ENCODE data around the gene CDC20B.
"Not testable (repeated sequence)": the region's sequence is repeated elsewhere in the genome, so short reads cannot be mapped to it uniquely, and the experiment has no call there.

Gene CDC20B

DNA sequence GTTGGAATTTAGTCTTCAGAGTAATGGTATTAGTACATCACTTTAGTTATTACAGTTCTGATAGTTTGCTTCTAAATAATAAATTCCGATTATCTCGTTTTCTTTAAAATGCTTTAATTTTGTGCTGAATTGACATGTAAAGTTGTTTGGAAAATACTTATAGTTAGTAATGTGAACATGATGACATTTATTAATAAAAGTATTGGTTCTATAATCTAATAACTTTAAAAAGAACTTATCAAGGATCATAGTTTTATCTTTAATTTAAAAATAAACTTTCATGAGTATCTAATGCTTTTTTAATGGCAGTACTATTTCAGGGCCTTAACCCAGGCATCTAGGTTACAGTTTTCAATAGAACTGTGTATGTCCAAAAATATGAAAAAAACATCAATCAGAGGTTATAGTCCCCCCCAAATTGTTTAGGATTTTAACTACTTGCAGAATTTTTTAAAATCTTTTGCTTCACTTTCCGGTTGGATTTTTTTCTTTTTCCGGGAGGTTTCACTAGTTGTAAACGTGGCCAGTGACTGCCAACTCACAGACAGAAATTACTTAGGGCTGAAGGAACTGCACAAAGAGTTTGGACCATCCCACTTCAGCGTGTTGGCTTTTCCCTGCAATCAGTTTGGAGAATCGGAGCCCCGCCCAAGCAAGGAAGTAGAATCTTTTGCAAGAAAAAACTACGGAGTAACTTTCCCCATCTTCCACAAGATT is 12.3 kb downstream of the CDC20B start:
- no peak for DNase-seq (ENCODE audit: low read depth)

DNA sequence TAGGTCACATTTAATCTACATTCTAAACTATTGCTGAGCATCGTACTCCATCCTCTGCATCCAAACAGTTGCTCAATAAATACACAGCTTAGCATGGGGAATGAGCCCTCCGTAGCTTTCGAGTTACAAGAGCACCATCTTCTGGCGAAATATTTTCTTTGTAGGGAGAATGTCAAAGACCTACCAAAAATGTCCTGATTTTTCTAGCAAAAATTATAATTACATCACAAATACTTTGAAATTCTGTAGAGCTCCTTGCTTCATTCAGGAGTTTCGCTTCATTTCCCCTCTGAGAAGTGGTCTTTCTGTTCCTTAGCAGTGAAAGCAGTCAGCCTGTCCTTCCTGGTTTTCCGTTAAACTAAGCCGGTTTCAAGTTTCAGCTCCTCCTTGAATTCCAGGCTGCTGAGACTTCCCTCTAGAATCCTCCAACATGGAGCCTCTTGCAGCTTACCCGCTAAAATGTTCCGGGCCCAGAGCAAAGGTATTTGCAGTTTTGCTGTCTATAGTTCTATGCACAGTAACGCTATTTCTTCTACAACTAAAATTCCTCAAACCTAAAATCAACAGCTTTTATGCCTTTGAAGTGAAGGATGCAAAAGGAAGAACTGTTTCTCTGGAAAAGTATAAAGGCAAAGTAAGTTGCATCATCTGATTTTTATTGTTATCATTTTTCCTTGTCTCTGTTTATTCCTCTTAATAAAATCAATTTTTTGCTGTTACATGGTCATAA is 13.0 kb downstream of the CDC20B start, which contains the start of gene GPX8:
GPX8 (plus strand) TSS at position 409 of the 730 bp plus-strand sequence; CDS start at position 431, 22 bp downstream.
- DNase-seq (ENCODE audit: low read depth), result no peak

DNA sequence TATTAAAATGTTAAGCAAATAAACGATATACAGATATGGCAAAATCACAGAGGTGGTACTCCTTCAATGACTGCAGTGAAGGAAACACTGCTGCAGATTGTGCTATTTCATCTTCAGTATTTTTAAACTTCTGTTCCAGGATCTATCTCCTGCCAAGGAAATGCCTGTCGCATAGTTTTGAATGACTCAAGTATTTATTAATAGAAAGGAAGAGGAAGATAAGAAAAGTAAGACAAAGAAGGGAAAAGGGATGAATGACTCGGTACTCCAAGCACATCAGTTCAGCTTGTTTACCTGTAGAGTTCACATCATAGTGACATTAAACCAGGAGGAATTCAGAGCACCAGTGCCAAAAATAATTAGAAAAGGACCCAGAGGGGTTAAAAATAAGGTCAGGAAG is 18.1 kb downstream of the CDC20B start:
- DNase-seq (ENCODE audit: low read depth), result no peak

DNA sequence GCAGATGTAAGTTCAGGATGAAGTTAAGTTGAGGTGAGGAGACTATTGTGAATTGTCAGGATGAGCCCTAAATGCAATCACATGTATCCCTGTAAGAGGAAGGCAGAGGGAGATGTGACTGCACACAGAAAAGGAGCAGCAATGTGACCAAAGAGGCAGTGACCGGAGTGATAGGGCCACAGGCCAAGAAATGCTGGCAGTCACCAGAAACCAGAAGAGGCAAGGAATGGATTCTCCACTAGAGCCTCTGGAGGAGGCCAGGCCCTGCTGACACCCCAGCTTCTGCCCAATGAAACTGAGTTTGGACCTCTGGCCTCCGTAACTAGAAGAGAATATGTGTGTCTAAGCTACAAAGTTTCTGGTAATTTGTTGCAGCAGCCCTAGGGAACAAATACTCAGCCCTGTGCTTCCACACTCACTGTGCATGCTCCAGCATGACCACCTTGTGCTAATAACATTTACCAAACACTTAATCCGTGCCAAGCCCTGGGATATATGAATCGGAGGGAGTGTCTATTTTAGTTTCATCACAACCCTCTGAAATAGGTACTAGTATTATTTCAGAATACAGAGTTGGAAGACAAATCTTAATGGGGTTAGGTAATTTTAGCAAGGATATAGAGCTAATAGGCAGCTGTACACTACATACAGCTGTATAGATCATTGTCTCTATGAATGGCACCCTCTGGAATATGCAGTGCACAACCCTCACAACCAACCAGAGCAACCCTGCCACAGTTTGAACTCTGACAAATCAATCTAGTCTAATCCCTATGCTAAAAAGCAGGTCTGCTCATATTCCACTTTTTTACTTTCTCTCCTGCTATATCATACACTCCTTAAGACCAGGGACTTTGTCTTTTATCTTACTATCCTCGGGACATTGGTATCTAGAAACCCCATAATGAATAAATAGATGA is 20.8 kb downstream of the CDC20B start:
- no peak for DNase-seq (ENCODE audit: low read depth)

GRCh38 chr5:55149308-55149795 is 23.6 kb downstream of the CDC20B start:
- DNase-seq (ENCODE audit: low read depth), result no peak

- peak; percentile 60 for DNase-seq (ENCODE audit: low read depth)
Measured at GRCh38 chr5:55146543-55147151, 26.3 kb downstream of the CDC20B start.

GRCh38 chr5:55146080-55146479 is 26.9 kb downstream of the CDC20B start:
- no peak for DNase-seq (ENCODE audit: low read depth)

DNA sequence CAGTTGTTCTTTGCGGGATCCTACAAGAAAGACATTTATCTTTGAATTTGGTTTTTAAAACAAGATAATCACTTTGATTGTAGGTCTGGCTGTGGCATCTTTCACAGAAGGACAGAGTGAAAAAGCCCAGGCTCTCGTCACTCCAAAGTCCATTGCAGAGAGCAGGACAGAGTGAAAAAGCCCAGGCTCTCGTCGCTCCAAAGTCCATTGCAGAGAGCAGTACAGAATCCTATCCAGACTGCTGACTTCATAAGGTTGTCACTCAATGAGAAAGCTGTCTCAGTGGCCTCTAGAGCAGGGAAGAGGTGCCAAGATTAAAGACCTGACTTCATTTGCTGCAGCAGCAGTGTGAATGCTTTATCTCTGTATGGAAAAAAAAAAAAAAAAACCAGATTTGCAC is 29.4 kb downstream of the CDC20B start:
- DNase-seq (ENCODE audit: low read depth), result no peak

- DNase-seq (ENCODE audit: low read depth), result no peak
Measured at GRCh38 chr5:55141945-55142690, 30.9 kb downstream of the CDC20B start.

- DNase-seq (ENCODE audit: low read depth), result no peak
Measured at GRCh38 chr5:55140908-55141665, 31.9 kb downstream of the CDC20B start.

- no peak for DNase-seq (ENCODE audit: low read depth)
Measured at GRCh38 chr5:55136521-55136920, 36.5 kb downstream of the CDC20B start.

- no peak for DNase-seq (ENCODE audit: low read depth)
Measured at GRCh38 chr5:55134053-55134722, 38.8 kb downstream of the CDC20B start.

GRCh38 chr5:55123365-55123764 is 49.6 kb downstream of the CDC20B start:
- DNase-seq (ENCODE audit: low read depth), result no peak

DNA sequence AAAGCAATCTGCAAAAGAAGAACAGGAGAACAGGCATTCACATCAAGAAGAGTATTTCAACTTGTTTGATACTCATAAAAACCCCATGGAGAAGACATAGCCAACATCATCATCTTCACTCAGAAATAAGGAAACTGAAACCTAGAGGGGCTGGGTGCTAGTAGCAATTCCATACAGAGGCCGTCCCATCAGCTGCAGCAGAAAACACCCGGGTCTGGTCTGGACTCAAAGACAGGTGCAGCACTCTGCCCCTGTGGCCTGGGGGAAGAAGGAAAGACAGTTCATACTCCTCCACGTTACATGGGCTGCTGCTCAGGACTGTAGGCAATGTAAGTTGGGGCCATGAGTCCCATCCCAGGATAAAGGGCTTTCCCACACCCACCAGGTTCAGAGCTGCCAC is 58.9 kb downstream of the CDC20B start:
- no peak for DNase-seq (ENCODE audit: low read depth)

GRCh38 chr5:55113327-55113726 is 59.6 kb downstream of the CDC20B start:
- DNase-seq (ENCODE audit: low read depth), result no peak

GRCh38 chr5:55110217-55110616 is 62.8 kb downstream of the CDC20B start:
- no peak for DNase-seq (ENCODE audit: low read depth)

GRCh38 chr5:55108661-55109060 is 64.3 kb downstream of the CDC20B start:
- no peak for DNase-seq (ENCODE audit: low read depth)

- DNase-seq (ENCODE audit: low read depth), result not testable (repeated sequence)
Measured at GRCh38 chr5:55105976-55106375, 67.0 kb downstream of the CDC20B start.

DNA sequence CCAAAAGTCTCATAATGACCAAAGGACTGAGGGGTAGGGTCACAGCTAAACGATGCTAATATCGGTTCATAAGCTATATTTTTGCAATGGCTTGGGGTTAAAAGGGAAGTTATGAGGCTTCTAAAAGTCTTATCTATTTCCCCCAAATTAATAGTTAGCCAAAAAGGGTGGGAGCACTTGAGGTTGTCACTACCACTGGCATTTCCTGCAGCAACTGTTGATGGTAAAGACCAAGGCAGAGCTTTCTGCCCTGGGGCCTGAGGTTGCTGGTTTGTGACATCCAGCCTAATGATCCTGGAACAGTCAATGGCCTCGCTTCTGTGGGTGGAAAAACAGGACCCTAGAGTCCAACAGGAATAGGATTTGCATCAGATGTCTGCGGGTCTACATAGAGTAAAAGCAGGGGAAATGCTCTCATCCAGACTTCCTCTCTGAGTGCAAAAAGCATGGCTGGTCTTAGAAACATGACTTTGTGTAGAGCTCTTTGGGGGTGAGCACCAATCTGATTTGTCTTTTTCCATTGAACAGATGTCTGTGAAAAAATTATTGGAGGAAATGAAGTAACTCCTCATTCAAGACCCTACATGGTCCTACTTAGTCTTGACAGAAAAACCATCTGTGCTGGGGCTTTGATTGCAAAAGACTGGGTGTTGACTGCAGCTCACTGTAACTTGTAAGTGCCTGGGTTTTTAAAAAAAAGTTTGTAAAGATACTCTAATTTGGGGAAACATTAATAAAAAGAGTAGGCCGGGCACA is 67.9 kb downstream of the CDC20B start:
- no peak for DNase-seq (ENCODE audit: low read depth)

Data from stimulated activated CD8-positive, alpha-beta memory T cell treated with anti-CD3 and anti-CD28 coated beads, Interleukin-7, amount 100 ng/mL, for 24 hours (primary cell).